ENCODE measurements around the gene UQCRC1.

UQCRC1 gene

DNA sequence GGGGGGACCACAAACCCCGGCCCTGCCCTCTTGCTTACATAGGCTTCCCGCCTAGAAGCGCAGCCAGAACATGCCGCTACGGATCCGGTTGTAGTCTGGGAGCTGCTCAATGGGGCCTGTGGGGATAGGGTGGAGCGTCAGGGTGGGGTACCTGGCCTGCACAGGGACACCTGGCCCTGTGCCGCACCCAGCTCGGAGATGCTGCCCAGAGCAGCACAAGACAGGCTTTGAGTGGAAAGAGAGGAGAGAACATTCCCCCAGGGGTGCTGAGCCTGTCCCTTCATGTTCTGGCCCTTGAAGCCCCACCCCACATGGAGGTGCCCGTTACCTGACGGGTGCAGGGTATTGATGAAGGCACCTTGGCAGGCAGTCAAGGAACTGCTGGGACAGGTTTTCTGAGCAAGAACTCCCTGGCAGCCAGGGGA lies 10.4 kb downstream of the UQCRC1 start:
- DNase-seq (ENCODE audit: low read depth): no peak

GRCh38 chr3:48598323-48599076 lies 10.9 kb downstream of the UQCRC1 start:
- DNase-seq (ENCODE audit: low read depth): peak; percentile 49

DNA sequence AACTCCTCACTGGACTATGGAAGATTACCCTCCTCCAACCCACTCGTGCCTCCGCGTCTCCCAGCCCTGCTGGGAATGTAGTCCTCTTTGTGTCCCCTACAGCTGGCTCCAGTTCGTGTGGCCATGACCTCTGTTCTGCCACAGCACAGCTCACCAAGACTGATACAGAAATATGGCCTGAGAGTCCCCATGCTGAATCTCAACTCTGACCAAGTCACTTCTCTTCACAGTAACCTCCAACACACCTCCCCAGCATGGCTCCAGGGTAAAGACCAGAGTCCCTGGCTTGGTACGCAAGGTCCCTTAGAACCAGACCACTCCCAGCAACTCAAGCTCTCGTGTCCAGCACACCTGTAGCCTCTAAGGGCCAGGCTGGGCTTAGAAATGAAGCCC lies 12.0 kb downstream of the UQCRC1 start:
- DNase-seq (ENCODE audit: low read depth): no peak

GRCh38 chr3:48596676-48597407 lies 12.6 kb downstream of the UQCRC1 start:
- DNase-seq (ENCODE audit: low read depth): no peak

DNA sequence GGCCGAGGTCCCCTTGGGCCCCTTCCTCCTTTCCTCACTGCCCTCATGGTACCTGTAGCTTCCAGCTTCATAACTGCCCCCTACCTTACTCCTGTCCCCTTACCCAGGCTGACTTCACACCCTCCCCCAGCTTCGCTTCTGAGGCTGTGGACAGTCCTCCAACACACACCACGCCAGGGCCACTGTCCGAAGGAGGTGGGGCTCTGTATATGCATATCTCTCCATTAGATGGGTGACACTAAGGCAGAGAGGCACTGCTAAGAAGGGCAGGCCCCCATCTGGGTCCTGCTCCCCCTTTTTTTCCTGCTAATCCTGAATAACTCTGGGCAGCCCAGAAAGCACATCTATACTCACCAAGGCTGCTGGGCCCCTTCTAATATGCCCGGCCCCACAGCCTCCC lies 13.3 kb downstream of the UQCRC1 start:
- no peak for DNase-seq (ENCODE audit: low read depth)

DNA sequence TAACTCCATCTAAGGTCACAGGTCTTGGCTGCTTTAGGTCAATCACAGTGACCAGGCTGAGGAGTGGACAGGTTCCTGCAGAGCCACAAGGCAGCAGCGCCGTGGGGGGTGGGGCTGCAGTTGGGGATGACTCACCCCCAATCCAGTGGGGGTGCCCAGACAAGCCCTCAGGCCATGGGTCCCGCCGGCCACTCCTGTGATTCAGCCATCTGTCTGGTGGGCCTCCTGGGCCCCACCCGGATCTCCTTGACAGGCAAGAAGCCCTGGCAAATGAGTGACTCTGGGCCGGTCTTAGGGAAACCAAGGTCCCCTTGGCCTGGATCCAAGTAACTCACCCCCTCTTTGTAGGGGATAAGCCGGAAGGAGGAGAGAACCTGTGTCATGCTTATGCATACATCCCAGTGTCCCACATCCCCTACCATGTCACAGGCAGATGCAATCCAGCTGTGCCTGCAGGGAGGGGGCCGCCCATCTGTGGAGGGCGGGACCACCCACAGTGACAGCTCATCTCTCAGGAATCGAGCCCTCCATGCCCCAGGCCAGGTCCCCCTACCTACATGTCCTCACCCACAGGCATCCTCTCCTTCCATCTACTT lies 13.8 kb downstream of the UQCRC1 start:
- peak; percentile 48 for DNase-seq (ENCODE audit: low read depth)

DNA sequence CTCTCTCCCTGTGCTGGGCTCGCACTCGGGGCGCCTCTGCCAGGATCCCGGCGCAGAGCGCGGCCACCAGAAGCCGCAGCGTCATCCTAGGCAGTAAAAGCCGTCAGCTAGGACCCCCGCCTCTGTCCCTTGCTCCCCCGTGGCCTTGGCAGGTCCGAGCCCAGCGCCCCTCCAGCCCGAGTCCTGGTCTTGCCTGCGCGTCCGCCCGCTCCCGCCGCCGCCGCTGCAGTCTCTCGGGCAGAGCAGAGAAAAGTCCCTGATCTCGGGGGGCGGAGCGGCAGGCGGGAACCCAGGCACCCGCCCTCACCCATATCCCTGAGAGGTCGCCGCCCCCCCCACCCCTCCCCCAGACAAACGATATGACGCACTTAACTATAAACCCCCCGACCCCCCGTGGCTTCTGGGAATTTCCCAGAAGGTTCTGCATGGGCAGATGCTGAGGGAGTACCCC lies 14.3 kb downstream of the UQCRC1 start, which contains the start of gene COL7A1:
Gene COL7A1 (minus strand): TSS at position 255 of the 451 bp plus-strand sequence. CDS start 170 bp downstream, at position 85.
- DNase-seq (ENCODE audit: low read depth): no peak

- DNase-seq (ENCODE audit: low read depth): no peak
Observed at GRCh38 chr3:48594417-48595049, 14.9 kb downstream of the UQCRC1 start.

GRCh38 chr3:48593337-48593736 lies 16.1 kb downstream of the UQCRC1 start:
- DNase-seq (ENCODE audit: low read depth): no peak

DNA sequence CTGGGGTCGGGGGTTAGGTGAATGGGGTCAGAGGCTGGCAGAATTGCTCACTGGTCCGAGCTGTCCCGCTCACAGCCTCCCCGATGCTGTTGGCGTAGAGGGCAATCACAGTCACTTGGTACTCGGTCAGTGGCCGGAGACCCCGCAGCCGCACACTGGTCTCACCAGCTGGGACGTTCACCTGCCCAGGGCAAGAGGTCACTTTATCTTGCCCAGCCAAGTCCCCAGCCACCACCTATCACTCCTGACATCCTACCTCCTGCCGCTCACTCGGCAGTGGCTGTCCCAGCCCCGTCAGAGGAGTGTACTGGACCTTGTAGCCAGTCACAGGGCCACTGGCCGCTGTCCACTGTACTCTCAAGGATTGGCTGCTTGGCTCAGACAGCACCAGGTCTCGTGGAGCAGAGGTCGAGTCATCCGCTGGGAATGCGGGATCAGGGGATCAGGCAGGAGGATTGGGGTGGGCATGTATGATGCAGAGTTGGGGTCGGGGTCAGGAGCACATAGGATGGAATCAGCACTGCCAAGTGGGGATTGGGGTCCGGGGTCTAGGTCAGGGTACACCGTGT lies 16.8 kb downstream of the UQCRC1 start:
- DNase-seq (ENCODE audit: low read depth): no peak

- DNase-seq (ENCODE audit: low read depth): no peak
Observed at GRCh38 chr3:48591886-48592518, 17.4 kb downstream of the UQCRC1 start.

DNA sequence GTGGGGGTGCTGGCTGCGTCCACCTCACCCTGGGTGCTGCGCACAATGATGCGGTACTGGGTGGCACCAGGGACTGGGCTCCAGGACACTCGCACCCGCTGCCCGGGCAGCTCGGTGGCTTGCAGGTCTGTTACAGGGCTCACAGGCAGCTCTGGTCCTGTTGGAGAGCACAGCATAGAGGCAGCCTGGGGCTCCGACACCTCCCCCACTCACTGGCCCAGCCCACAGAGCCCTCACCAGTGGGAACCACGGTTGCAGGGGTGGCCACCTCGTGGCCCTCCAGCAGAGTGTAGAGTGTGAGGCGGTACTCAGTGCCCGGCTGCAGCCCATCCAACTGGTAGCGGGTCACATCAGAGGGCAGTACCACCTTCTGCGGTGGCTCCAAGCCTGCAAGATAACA lies 18.0 kb downstream of the UQCRC1 start:
- no peak for DNase-seq (ENCODE audit: low read depth)

DNA sequence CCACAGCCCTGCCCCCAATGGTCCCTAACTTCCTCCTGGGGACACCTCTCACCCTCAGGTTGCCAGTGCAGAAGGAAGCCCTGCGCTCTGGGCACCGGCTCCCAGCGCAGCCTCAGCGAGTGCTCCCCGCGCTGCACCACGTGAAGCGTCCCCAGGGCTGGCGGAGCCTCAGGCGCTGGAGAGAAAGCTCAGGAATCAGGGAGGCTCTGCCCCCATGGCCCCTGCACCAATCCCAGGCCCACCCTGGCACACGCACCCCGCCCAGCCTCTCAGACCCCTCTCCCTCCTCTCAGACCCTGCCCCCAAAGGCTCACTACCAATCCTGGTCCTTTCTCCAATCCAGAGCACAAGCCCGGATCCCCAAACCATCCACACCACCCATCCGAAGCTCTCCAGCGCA lies 21.2 kb downstream of the UQCRC1 start:
- DNase-seq (ENCODE audit: low read depth): no peak

DNA sequence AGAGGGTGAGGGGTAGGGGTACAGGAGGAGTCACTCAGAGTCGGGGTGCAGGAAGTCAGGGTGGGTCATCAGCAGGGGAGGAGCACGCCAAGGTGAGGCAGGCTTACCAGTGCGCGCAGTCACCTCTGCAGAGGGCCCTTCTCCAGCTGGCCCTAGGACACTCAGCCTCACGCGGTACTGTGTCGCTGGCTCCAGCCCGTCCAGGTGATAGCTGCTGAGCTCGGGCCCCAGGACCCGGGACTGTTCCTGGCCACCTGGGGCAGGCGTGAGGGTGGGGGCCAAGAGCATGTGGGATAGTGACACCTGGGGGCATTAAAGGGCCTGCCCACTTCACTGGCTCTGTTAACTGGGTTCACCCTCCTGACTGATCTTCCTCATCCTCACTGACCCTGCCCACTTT lies 21.8 kb downstream of the UQCRC1 start:
- no peak for DNase-seq (ENCODE audit: low read depth)

DNA sequence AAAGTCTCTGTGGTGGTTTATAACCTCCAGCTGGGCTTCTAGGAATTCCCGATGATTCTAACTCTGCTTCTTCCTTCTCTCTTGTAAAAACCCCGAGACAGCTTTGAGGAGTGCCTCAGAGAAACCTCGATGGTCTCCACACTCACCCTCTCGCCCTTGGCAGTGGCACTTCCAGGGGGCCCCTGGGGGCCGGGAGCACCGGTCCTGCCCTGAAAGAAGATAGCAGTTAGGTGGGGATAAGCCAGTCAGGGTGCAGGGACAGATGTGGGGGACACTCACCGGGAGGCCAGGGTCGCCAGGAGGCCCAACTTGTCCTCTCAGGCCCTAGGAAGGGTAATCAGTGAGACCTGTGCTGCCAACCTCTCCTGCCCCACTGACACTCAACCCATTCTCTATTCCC lies 24.0 kb downstream of the UQCRC1 start:
- DNase-seq (ENCODE audit: low read depth): no peak

- no peak for DNase-seq (ENCODE audit: low read depth)
Observed at GRCh38 chr3:48584836-48585235, 24.6 kb downstream of the UQCRC1 start.

DNA sequence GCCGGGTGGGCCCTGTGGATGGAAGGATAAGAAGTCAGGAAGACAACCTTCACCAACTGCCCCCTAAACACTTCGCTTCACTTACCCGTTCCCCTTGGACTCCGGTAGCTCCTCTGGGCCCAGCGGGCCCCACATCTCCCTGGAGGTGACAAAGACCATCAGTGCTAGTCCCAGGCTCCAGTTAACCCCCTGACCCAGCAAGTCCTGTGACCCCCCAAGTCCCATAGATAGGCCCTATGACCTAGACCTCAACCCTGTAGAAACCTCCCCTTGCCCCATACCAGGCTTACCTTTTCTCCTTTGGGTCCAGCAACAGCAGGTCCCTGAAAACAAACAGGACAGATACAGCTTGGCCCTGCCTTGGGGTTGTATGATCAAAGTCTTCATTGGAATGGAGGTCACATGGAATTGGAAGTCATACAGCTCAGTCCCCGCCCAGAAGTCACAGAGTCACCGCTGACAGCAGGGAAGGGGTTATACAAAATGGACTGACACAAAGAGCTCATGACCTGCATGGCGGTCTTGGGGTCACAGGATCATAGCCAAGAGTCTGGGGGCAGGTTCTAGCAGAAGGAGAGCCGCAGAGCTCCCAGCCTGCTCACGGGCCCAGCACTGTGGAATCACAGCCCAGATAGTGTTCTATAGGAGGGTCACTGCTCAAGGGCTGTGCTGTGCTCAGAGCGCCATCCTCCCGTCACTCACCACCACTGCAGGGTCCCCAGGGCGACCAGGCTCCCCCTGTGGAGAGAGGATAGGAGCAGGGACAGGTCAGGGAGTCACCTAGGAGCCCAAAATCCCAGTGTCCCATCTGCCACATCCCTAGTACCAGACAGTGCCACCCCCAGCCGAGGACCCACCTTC lies 27.6 kb downstream of the UQCRC1 start:
- DNase-seq (ENCODE audit: low read depth): no peak

DNA sequence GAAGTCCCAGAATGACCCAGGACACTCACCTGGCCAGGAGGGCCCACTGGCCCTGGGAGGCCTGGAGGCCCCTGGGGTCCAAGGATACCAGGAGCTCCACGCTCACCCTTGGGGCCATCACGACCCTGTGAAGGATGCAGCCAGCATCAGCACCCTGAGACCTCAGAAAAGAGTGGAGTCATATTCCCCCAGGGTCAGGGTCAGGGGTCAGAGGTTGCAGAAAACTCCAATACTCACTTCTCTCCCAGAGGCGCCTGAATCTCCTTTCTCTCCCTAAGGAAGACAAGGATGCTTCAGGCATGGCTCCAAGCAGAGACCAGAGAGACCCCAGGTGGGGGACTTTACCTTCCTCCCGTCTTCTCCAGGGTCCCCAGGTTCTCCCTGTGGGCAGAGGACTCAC lies 32.8 kb downstream of the UQCRC1 start:
- no peak for DNase-seq (ENCODE audit: low read depth)

DNA sequence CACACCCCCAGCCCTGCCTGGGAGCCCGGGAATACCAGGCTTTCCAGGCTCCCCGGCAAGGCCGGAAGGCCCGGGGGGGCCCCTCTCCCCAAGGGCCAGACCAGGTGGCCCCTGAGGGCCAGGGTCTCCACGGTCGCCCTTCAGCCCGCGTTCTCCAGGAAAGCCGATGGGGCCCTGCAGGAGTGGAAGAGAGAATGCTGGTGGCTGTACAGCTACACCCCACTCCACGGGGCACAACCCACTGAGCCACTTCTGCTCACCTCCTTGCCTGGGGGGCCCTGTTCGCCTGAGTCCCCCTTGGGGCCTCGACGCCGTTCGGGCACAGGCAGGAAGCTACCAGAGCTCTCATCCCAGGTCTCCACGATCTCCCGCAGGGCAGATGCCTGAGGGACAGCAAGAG lies 34.1 kb downstream of the UQCRC1 start:
- DNase-seq (ENCODE audit: low read depth): no peak

GRCh38 chr3:48573973-48574585 lies 35.4 kb downstream of the UQCRC1 start:
- DNase-seq (ENCODE audit: low read depth): no peak
